ENCODE data around the gene TMEM108.

DNA sequence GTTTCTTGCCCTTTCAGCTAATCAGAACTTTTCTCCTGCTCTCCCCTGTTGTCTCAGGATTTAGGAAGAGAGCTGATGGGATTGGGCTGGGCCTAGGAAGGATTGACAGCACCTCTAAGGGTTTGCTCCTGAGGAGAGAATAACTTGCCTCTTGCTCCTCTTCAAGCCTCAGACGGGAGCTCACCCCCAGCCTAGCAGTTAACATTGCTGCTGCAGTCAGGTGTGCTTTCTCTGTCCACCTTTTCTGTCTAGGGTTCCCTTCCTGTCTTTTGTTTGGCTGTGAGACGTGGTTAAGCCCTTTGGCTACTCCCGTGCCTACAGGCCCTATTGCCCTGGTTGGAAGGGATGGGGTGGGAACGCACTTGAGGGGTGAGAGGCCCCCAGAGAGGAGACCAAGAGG lies 20.1 kb downstream of the TMEM108 start:
- TF ChIP-seq, protein P1, sequence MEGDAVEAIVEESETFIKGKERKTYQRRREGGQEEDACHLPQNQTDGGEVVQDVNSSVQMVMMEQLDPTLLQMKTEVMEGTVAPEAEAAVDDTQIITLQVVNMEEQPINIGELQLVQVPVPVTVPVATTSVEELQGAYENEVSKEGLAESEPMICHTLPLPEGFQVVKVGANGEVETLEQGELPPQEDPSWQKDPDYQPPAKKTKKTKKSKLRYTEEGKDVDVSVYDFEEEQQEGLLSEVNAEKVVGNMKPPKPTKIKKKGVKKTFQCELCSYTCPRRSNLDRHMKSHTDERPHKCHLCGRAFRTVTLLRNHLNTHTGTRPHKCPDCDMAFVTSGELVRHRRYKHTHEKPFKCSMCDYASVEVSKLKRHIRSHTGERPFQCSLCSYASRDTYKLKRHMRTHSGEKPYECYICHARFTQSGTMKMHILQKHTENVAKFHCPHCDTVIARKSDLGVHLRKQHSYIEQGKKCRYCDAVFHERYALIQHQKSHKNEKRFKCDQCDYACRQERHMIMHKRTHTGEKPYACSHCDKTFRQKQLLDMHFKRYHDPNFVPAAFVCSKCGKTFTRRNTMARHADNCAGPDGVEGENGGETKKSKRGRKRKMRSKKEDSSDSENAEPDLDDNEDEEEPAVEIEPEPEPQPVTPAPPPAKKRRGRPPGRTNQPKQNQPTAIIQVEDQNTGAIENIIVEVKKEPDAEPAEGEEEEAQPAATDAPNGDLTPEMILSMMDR (IDR thresholded peaks at IDR 0.05), result no peak
- no peak for TF ChIP-seq ZFX (IDR thresholded peaks at IDR 0.05; ENCODE audit: borderline replicate concordance)

All from 22Rv1 (cell line).